Stimulated activated CD8-positive, alpha-beta memory T cell treated with anti-CD3 and anti-CD28 coated beads, Interleukin-15, amount 100 ng/mL, for 4 hours (primary cell): ENCODE data around the gene PLA2G2C.
"Not testable (repeated sequence)": the region's sequence is repeated elsewhere in the genome, so short reads cannot be mapped to it uniquely, and the experiment has no call there.

Source experiments
- DNase-seq, 2 donors: peaks; one replicate each; pipeline ENCODE4 v3.0.0-alpha.2; 2020; ENCODE audit warnings: low read depth in 2 of 2

Gene PLA2G2C

GRCh38 chr1:20130518-20130917 lies 55.8 kb downstream of the PLA2G2C start:
- not testable (repeated sequence) for DNase-seq

- no peak for DNase-seq
Measured at GRCh38 chr1:20126806-20127440, 59.4 kb downstream of the PLA2G2C start.

GRCh38 chr1:20126041-20126805 lies 60.1 kb downstream of the PLA2G2C start:
- DNase-seq = no peak

GRCh38 chr1:20125100-20125499 lies 61.2 kb downstream of the PLA2G2C start:
- DNase-seq = no peak

- DNase-seq = no peak
Measured at GRCh38 chr1:20124456-20125057, 61.8 kb downstream of the PLA2G2C start.

GRCh38 chr1:20123722-20124455 lies 62.4 kb downstream of the PLA2G2C start:
- no peak for DNase-seq

- no peak for DNase-seq
Measured at GRCh38 chr1:20120796-20121195, 65.5 kb downstream of the PLA2G2C start.

- no peak for DNase-seq
Measured at GRCh38 chr1:20119347-20119746, 67.0 kb downstream of the PLA2G2C start, which contains the start of gene PLA2G2D. PLA2G2D (minus strand) TSS chr1:20119536; CDS start chr1:20119498, 38 bp downstream.

- DNase-seq = no peak
Measured at GRCh38 chr1:20117236-20117635, 69.1 kb downstream of the PLA2G2C start.

GRCh38 chr1:20115916-20116315 lies 70.4 kb downstream of the PLA2G2C start:
- no peak for DNase-seq

GRCh38 chr1:20115479-20115878 lies 70.8 kb downstream of the PLA2G2C start:
- DNase-seq = no peak

- no peak for DNase-seq
Measured at GRCh38 chr1:20114021-20114648, 72.2 kb downstream of the PLA2G2C start.
